Hypothalamus (tissue), 51 donors: Measurements from ENCODE around the gene NTF4.

Experiments
- DNase-seq, 51 donors: peaks; one replicate each; lab custom pipeline; 2025; lab: John Stamatoyannopoulos, UW

The NTF4 gene

DNA sequence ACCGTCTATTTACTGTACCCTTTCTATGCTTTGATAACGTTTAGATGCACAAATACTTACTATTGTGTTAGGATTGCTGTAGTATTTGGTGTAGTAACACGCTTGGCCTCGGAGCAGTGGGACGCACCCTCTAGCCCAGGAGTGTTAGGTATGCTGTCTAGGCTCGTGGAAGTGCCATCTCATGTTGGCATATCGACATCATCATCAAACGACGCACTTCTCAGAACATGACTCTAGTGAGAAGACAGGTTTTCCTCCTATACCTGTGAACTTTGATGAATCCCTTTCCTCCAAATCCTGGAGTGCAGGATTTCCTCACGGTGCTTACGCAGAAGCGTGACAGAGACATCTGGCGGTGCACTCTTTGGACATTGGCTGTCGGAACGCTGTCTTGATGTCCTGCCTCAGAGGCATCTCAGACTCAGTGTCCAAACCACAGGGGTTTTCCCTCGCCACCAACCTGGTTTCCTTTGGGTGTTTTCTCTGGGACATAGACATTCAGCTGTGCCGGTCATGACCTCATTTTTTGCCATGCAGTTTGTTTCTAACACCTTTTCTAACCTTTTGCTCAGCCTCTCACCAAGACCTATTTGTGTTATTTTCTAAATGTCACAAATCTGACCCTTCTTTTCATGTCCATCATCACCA is 26.9 kb upstream of the NTF4 start:
- DNase-seq: no peak

DNA sequence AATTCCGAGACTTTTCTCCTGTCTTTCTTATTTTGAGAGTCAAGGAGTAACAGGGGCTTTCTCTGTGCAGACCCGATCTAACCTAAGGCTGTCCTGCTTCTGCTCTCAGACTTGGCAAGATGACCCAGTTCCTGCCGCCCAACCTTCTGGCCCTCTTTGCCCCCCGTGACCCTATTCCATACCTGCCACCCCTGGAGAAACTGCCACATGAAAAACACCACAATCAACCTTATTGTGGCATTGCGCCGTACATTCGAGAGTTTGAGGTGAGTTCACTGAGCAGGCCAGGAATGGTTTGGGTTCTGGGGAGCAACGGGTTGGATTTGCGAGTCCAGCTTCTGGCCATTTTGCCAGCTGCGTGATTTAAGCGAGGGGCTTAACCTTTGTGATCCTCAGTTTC is 21.7 kb upstream of the NTF4 start:
- DNase-seq: no peak

DNA sequence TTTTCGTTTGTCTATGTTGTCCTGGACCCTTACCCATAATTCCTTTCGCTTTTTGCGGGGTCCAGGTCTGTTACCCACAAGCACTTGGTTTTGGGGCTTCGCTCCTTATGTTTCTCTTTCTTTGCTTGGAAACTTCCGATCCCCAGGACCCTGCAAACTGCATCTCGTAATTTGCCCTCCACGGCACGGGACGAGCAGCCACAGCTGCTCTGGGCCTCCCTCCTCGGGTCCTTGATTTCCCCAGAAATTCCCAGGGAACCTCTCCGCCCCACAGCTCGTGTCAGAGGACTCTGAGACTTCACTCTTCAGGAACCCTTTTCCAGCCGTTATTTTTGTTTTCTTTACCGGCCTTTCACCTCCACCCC is 21.2 kb upstream of the NTF4 start:
- DNase-seq: no peak

DNA sequence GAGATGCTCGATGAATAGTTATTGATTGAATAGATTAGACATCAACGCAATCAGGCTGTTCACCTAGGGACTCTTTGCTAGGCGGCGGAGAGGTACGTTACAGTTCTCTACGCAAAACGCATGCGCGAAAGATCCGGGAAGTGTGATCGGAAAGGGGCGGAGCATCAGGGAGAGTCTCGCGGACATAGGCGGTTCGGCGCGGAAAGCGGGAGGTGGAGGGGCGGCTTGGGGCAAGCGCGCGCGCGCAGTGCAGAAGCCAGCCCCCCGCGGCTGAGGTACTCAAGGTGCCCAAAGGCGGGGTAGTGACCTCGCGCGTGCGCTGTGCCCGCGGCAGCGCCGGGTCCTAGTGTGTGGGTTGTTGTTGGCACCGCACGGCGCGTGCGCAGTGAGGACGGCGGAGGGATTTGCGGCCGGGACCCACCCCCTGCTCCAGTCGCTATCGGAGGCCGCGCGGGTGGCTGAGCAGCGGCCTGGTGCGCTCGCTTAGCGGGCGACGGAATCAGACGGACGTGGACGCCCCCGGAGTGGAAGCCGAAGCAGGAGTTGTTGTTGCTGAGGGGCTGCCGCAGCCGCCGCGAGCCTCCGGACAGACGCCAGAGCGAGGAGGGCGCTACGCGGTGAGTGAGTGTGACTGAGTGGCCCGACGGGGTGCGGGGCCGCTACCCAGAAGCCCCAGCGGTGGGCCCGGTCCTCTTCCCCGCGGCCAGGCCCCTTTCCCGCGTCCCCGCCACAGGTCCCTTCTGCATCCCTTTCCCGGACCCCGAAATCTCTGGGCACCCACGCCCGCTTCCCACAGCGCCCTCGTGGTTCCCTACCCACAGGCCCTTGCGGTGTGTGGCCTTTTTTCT is 20.6 kb upstream of the NTF4 start, which contains the start of gene SNRNP70:
TSS of gene SNRNP70 (plus strand) at position 432 of the 848 bp plus-strand sequence. CDS start 964 bp downstream, outside the sequence.
- DNase-seq: peak; percentile 86 to 100 (median 97)

DNA sequence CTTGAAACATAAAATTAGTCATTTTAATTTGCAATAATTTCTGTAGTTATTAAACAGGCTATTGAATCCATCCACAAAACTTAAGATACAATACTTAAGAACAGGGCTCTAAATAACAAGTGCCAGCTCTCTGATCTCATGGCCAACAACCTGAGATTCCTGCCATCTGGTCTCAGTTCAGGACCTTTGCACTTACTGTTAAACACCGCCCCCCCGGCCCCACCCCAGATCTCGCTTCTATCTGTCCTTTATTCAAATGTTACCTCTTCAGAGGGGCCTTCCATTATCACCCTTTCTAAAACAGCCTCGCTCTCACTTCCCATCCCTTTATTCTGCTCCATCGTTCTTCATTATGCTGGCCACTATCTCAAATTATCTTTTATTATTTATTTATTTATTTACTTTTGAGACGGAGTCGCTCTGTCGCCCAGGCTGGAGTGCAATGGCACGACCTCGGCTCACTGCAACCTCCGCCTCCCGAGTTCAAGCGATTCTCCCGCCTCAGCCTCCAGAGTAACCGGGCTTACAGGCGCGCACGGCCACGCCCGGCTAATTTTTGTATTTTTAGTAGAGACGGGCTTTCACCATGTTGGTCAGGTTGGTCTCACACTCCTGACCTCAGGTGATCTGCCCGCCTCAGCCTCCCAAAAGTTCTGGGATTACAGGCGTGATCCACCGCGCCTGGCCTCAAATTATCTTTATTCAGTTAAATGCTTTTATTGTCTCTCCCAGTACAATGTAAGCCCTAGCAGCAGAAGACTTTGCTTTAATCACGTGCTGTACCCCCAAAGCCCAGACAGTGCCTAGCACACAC is 19.8 kb upstream of the NTF4 start:
- peak in 1 of 51 donors; percentile 17 for DNase-seq

DNA sequence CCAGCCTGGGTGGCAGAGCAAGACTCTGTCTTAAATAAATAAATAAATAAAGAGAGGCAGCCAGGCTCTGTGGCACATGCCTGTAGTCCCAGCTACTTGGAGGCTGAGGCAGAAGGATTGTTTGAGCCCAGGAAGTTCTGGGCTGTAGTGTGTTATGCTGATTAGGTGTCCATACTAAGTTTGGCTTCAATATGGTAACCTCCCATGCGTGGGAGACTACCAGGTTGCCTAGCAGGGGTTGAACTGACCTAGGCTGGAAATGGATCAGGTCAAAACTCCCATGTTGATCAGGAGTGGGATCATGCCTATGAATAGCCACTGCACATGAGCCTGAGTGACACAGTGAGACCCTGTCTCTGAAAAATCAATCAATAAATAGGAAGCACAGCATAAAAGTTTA is 16.7 kb upstream of the NTF4 start:
- no peak for DNase-seq

DNA sequence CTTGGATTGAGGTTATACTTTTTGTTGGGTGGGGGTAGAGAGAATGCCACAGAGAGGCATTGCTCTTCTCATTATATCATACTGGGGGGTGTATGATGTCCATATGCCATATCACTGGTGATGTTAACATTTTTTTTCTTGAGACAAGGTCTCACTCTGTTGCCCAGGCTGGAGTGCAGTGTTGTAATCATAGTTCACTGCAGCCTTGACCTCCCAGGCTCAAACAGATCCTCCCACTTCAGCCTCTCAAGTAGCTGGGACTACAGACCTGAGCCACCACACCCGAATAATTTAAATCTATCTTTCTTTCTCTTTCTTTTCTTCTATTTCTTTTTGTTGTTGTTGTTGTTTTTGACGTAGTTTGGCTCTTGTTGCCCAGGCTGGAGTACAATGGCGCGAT is 15.8 kb upstream of the NTF4 start:
- DNase-seq: no peak

DNA sequence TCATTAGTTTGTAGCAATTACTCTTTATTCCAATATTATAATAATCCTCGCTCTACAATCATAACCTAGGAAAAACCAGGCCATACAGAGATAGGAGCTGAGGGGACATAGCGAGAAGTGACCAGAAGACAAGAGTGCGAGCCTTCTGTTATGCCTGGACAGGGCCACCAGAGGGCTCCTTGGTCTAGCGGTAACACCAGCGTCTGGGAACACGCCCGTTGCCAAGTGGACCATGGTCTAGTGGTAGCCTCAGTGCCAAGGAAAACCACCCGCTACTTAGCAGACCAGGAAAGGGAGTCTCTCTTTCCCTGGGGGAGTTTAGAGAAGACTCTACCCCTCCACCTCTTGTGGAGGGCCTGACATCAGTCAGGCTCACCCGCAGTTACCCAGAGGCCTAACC is 10.3 kb upstream of the NTF4 start:
- DNase-seq: peak in 35 of 51 donors; percentile 1 to 74 (median 29)

DNA sequence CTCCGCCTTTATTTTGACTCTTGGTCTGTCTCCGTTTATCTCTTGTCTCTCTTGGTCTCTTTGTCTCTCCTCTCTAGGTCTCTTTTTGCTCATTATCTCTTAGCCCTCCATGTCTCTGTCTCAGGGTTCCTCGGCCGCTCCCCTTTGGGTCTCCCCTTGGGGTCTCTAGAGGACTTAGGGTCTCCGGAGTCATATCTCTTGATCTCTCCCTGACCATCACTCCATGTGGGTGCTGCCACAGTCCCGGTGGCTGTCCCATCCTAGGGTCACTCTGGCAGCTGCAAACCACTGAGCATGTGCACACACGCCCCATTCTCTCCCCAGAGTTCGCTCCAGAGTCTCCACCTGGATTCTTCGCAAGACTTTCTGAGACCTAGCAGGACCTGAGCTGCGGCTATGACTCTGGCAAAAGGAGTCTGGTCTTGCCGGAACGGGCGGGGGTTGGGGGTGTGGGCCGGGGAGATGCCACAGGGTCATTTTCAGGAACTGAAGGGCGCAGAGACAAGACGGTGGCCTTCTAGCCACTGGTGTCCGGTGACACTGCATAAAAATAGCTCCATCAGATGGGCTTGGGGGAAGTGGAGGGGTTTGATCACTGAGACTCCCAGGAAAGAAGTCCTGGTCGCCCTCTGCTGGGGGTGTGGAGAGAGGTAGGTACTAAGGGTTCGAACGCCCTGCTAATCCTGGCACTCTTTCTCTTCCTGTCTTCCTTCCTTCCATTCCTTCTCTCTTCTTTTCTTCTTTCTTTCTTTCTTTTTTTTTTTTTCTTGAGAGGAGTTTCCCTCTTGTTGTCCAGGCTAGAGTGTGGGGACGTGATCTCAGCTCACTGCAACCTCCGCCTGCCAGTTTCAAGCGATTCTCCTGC is 9.1 kb upstream of the NTF4 start:
- DNase-seq: no peak

DNA sequence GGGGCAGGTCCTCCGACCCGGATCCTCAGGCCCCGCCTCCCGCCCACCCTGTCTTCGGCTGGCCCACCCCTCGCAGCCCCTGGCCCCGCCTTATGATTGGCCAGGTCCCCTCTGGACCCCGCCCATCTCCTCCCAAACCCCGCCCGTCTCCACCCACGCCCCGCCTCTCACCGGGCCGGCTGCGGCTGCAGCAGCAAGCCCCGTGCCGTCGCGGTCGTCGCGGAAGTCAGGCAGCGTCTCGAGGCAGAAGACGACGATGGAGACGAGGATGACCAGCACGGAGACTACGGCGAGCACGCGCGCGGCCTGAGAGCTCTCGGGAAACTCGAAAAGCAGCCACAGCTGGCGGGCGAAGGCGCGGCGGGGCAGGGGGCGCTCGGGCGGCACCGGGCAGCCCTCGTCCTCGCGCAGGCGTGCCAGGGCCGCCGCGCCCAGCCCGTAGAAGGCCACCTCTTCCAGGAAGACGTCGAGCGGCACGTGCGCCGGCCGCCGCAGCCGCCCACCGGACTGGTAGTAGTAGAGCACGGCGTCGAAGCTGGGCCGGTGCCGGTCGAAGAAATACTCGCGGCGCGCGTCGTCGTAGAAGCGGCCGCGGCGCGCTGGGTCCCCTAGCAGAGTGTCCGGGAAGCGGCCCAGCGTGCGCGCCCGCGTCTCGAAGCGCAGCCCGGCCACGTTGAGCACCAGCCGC is 7.4 kb upstream of the NTF4 start:
- DNase-seq: no peak

DNA sequence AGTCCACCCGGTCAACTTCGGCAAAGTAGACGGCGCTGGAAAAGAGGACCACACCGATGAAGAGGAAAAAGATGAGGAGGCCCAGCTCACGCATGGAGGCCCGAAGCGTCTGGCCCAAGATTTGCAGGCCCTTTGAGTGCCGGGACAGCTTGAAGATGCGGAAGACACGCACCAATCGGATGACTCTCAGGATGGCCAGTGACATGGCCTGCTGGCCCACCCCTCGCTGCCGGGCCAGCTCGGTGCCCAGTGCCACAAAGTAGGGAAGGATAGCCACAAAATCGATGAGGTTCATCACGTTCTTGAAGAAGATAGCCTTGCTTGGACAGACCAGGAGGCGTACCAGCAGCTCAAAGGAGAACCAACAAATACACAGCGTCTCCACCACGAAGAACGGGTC is 5.8 kb upstream of the NTF4 start:
- DNase-seq: no peak

DNA sequence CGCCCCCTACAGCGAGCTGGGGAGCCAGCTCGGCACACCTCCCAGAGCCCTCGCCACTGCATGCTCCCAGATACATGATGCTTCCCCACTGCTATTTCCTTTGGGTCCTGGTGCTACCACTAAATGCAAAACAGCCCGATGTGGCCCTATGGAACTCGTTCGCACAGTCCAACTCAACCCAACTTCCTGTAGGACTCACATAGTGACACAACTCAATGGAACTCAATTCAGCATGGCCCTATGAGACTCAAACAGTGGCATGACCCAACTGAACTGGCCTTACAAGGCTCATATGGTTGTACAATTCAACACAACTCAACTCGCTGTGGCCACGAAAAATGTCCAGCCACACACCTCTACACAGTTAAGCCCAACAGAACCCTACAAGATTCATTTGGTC is 4.4 kb upstream of the NTF4 start:
- DNase-seq: no peak

DNA sequence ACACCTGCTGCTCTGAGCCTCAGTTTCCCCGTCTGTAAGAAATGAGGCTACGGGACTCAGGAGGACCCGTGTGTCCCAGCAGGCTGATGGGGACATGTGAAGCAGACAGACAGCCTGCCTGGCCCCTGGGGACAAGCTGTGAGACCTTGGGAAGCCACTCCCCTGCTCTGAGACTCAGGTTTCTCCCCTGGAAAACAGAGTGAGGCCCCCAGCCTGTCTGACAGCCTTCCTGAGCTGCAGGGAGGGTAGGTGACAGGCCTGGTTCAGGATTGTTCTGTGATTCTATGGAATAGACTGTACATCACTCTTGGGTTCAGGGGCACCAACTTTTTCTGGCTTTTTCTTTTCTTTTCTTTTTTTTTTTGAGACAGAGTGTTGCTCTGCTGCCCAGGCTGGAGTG is 2.9 kb upstream of the NTF4 start:
- no peak for DNase-seq

DNA sequence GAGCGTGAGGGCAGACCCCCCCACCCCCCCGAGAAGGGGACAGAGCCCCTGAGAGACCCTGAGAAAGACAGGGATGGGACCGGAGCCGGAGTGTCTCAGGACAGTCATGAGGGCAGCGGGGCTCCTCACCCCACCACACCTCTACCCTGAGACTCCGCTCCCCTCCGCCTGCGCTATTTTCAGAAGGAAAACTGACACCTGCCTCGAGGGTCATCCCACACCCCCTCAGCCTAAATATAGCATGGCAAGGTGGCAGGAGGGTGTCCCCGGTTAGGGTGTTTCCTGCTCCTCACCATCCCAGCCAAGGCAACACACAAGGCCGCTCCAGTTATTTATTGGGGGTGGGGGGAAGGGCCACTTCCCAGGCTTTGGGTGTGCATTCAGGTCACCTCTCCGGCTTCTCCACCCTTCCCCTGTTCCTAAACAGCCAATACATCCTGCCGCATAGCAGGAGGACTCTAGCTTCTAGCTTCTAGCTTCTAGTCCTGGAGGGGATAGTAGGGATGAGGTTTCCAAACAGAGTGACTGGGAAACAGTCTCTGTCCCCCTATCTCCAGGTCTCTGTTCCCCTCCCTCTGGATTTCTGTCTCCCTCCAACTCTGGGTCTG is 1.4 kb upstream of the NTF4 start:
- DNase-seq: no peak

DNA sequence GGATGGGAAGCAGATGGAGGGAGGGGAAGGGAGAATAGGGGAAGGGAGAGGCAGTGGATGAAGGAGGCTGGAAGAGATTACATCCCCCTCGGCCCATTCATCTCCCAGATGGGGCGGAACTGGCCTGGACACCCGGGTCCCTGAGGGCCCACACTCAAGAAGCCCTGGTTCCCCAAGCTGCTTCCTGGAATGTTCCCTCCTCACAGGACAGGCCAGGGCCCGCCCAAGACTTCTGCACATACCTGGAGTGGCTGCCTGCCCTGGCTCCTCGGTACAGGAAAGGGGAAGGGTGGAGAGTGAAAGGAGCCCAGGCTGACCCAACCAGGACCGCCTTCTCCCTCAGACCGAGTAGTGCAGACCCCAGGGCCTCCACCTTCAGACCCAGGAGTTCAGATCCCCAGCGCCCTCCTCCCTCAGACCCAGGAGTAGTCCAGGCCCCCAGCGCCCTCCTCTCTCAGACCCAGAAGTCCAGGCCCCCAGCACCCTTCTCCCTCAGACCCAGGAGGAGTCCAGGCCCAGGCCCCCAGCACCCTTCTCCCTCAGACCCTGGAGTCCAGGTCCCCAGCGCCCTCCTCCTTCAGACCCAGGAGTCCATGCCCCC is 489 bp downstream of the NTF4 start:
- DNase-seq: no peak

DNA sequence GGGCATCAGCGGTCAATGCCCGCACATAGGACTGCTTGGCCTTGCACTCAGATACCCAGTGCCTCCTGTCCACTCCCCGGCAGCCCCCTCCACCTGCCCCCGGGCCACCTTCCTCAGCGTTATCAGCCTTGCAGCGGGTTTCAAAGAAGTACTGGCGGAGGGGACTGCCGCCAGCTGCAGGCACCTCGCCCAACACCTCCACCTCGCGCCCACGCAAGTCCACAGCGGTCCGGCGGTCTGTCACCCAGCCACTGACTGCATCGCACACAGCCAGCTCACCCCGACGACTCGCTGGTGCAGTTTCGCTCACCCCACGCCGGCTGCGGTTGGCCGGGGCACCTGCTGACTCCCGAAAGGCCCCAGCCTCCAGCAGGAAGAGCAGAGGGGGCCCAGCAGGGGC is 3.2 kb downstream of the NTF4 start:
- DNase-seq: no peak

DNA sequence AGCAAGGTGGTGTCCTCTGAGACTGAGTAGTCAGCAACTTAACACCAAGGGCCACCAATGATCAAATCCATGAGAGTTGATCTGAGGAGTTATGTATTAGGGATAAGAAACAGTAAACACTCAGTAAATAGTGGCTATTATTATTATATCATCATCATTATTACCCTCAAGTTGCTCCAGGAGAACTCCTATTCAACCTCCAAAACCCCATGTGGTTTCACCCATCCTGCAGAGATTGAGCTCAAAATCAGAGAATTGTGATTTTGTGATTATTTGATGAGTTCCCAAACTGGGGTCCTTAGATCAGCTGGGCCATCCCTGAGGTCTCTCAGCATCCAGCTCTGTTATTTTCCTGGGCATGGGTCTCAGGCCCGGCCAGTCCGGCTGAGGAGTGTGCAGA is 3.6 kb downstream of the NTF4 start:
- DNase-seq: no peak

DNA sequence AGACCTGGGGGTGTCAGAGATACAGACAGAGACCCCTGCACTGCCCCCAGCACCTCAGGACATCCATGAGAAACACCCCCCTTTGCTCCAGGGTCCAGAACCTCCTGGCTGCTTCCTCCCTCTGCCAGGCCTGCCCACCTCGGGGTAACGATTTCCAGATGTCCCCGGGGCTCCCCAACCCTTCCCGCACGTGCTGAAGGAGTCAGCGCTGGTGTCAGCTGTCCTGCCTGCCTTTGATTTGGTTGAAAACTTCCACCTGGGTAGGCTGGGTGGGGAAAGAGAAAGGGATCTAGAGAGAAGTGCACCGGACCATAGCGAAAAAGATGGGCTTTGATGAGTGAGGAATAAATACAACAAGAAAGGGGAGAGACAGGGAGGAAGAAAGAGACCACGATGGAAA is 5.6 kb downstream of the NTF4 start:
- no peak for DNase-seq

DNA sequence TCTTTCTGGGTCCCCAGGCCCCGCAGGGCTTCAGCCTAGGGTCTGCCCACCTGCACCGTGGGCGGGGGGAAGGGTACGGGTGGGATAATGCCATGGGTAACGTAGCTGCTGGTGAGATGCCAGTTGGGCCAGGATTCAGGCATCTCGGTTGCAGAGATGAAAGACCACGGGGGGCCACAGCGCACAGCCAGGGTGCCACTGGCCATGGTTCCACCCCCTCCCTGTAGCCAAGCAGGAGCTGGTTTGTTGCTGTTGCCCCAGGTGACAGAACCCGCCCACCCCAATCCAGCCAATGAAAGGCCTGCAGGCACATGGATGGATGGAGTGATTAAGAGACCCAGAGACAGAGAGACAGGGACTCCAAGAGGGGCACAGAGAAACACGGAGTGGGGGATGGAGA is 6.1 kb downstream of the NTF4 start:
- no peak for DNase-seq
